CD14-positive monocyte (primary cell): ENCODE results near the gene GLDC. TPM values are rescaled to one million over a fixed set of nuclear protein-coding genes. Genes with fewer than 3 reads are reported as not detected.

Source experiments
- DNase-seq, 3 donors: peaks; one replicate each; pipeline ENCODE4 v3.0.0-alpha.2; 2011 to 2022
- H2AFZ ChIP-seq: 2 replicates; pipeline ENCODE4 v1.6.0; 2012; ENCODE audit warnings: mild to moderate bottlenecking, low read depth, low read length, inconsistent platforms; ENCODE audit not compliant: insufficient read depth, poor library complexity, severe bottlenecking
- H3K27ac ChIP-seq, 2 donors: 1 replicate in 1 of 2; 2 replicates in 1 of 2; pipeline ENCODE4 v1.5.1; 2012 to 2013; ENCODE audit warnings: low read length in 2 of 2, control low read depth in 1 of 2, inconsistent platforms in 1 of 2, low read depth in 1 of 2, mild to moderate bottlenecking in 1 of 2
- H3K27me3 ChIP-seq, 2 donors: one replicate each; pipeline versions ENCODE4 v1.6.0 to v1.6.1; 2011 to 2013; ENCODE audit warnings: low read length in 2 of 2; ENCODE audit not compliant: control insufficient read depth in 2 of 2, insufficient read depth in 2 of 2
- H3K36me3 ChIP-seq, 2 donors: replicated peaks in 1 of 2; 1 replicate in 1 of 2; 2 replicates in 1 of 2; pipeline versions ENCODE4 v1.5.1 to v1.6.1; 2012 to 2013; ENCODE audit warnings: low read length in 2 of 2, control low read depth in 1 of 2, inconsistent platforms in 1 of 2, mild to moderate bottlenecking in 1 of 2; ENCODE audit not compliant: insufficient read depth in 2 of 2, control insufficient read depth in 1 of 2
- H3K4me1 ChIP-seq, 2 donors: 1 replicate in 1 of 2; 2 replicates in 1 of 2; pipeline versions ENCODE4 v1.5.1 to v1.6.1; 2012 to 2013; ENCODE audit warnings: low read length in 2 of 2, control low read depth in 1 of 2, inconsistent platforms in 1 of 2, mild to moderate bottlenecking in 1 of 2, moderate library complexity in 1 of 2; ENCODE audit not compliant: insufficient read depth in 2 of 2, control insufficient read depth in 1 of 2
- H3K4me2 ChIP-seq: replicated peaks from 2 replicates; pipeline ENCODE3; 2012; ENCODE audit warnings: low read length, moderate library complexity, mild to moderate bottlenecking; ENCODE audit not compliant: poor library complexity, severe bottlenecking; ENCODE audit errors: extremely low read depth
- H3K4me3 ChIP-seq, 3 experiments: fragments of 200-600 bp in 1 of 3; sonication (generic) in 1 of 3; replicated peaks in 1 of 3; 1 replicate in 2 of 3; 2 replicates in 1 of 3; pipeline ENCODE4 v1.5.1; 2011 to 2013; ENCODE audit warnings: low read length in 3 of 3, mild to moderate bottlenecking in 3 of 3, control low read depth in 2 of 3, low read depth in 2 of 3, inconsistent platforms in 1 of 3, moderate library complexity in 1 of 3
- H3K79me2 ChIP-seq: 2 replicates; pipeline ENCODE4 v1.6.0; 2012; ENCODE audit warnings: mild to moderate bottlenecking, control low read depth, inconsistent platforms, low read length, moderate library complexity; ENCODE audit not compliant: insufficient read depth
- H3K9ac ChIP-seq: 2 replicates; pipeline ENCODE4 v1.6.0; 2017; ENCODE audit warnings: low read length, mild to moderate bottlenecking; ENCODE audit not compliant: insufficient read depth, poor library complexity, severe bottlenecking
- H3K9me3 ChIP-seq, 2 donors: replicated peaks in 1 of 2; 1 replicate in 1 of 2; 2 replicates in 1 of 2; pipeline versions ENCODE4 v1.5.1 to v1.6.1; 2012 to 2013; ENCODE audit warnings: low read length in 2 of 2, control low read depth in 1 of 2; ENCODE audit not compliant: control insufficient read depth in 1 of 2, insufficient read depth in 1 of 2
- H4K20me1 ChIP-seq: 2 replicates; pipeline ENCODE4 v1.6.0; 2012; ENCODE audit warnings: mild to moderate bottlenecking, low read length, control low read depth, moderate library complexity; ENCODE audit not compliant: insufficient read depth
- H3K27ac Mint-ChIP-seq, 7 donors: one replicate each; pipeline ENCODE4 v1.8.0; 2020; ENCODE audit warnings: mild to moderate bottlenecking in 7 of 7, mixed read lengths in 7 of 7, moderate library complexity in 6 of 7, inconsistent platforms in 2 of 7
- H3K27me3 Mint-ChIP-seq, 3 donors: one replicate each; pipeline ENCODE4 v1.8.0; 2021 to 2022; ENCODE audit warnings: low read depth in 3 of 3, mild to moderate bottlenecking in 3 of 3, mixed read lengths in 3 of 3, moderate library complexity in 3 of 3, inconsistent platforms in 1 of 3
- H3K36me3 Mint-ChIP-seq, 2 donors: one replicate each; pipeline ENCODE4 v1.8.0; 2020; ENCODE audit warnings: mixed read lengths in 2 of 2, inconsistent platforms in 1 of 2, mild to moderate bottlenecking in 1 of 2
- H3K4me1 Mint-ChIP-seq: one replicate; pipeline ENCODE4 v1.8.0; 2020; ENCODE audit warnings: mild to moderate bottlenecking, mixed read lengths
- H3K4me3 Mint-ChIP-seq, 2 donors: one replicate each; pipeline ENCODE4 v1.8.0; 2020; ENCODE audit warnings: mild to moderate bottlenecking in 2 of 2, mixed read lengths in 2 of 2, moderate library complexity in 1 of 2
- H3K9me3 Mint-ChIP-seq, 7 donors: one replicate each; pipeline ENCODE4 v1.8.0; 2020 to 2022; ENCODE audit warnings: mixed read lengths in 7 of 7, mild to moderate bottlenecking in 6 of 7, moderate library complexity in 6 of 7, inconsistent platforms in 2 of 7
- WGBS: methylation state at CpG from one replicate; pipeline ENCODE4 v1.1.5; 2013; ENCODE audit warnings: missing lambda C conversion rate; ENCODE audit not compliant: insufficient coverage; 5-methylcytosine and 5-hydroxymethylcytosine counted together
- intact Hi-C, 2 donors: fragments of 100-400 bp; cut with micrococcal nuclease; formaldehyde crosslinking; loops; one replicate each; pipeline versions ENCODE4 v1.15.0 to v1.15.1; 2023
- polyA plus RNA-seq, 3 donors: library from polyadenylated mRNA; depleted of rRNA in 1 of 3; unstranded in 2 of 3; stranded (reverse) in 1 of 3; fragments of 300-500 nt in 2 of 3; fragments of >200 nt in 1 of 3; fragmentation: Illumina TruSeq in 2 of 3; gene quantifications; 1 replicate in 2 of 3; 2 replicates in 1 of 3; pipeline ENCODE4 v1.2.3, GENCODE V29; 2012 to 2021
- TF ChIP-seq, protein P1 (sequence below): fragments of 200-600 bp; IDR thresholded peaks from one replicate; pipeline ENCODE4 v1.8.0; 2022; ENCODE audit warnings: antibody characterized with exemption, mild to moderate bottlenecking

GLDC gene
- polyA plus RNA-seq, 3 donors = not detected

DNA sequence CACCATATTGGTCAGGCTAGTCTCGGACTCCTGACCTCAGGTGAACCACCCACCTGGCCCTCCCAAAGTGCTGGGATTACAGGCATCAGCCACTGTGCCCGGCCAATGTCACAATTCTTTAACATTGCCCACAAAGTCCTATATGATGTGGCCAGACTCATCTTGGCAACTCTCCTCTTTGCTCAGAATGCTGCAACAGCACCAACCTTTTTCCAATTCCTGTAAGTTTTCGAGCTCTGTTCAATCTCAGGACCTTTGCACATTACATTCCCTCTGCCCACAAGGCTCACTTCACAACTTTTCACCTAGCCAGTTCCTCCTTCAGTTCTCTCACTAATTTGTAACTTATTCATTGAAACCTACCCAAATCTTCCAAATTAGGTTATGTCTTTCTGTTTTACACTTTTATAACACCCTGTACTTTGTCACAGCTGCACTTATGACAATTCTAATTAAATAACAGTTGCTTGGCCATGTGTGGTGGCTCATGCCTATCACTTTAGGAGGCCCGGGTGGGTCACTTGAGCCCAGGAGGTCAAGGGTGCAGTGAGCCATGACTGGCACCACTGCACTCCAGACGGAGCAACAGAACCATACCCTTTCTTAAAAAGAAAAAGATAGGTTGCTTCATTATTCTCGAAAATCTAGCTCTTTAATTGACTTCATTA, 30.9 kb upstream of the GLDC start:
- H3K27me3 Mint-ChIP-seq = peaks cover 0 to 7% (median 6%) of the 10 kb centered on the region in 3 donors
- no peaks in the 10 kb centered on the region for H3K9me3 Mint-ChIP-seq
- no peaks in the 10 kb centered on the region for H3K36me3 Mint-ChIP-seq
- Histone ChIP-seq H3K9ac (no peak overlapping the region), H3K4me1 (peaks cover 13 to 16% of the 10 kb centered on the region in 2 donors), H3K79me2 (no peaks in the 10 kb centered on the region), H3K27me3 (no peaks in the 10 kb centered on the region), H3K27ac (no peak overlapping the region), H3K9me3 (no peaks in the 10 kb centered on the region), H3K36me3 (no peaks in the 10 kb centered on the region), H3K4me3 (no peak overlapping the region), H2AFZ (no peak overlapping the region), H4K20me1 (no peaks in the 10 kb centered on the region), H3K4me2 (no peak overlapping the region)
- DNase-seq = no peak
- WGBS = 88% methylated on average over 5 of the region's 6 CpGs
- intact Hi-C loops = no loop called here
- TF ChIP-seq, protein P1, sequence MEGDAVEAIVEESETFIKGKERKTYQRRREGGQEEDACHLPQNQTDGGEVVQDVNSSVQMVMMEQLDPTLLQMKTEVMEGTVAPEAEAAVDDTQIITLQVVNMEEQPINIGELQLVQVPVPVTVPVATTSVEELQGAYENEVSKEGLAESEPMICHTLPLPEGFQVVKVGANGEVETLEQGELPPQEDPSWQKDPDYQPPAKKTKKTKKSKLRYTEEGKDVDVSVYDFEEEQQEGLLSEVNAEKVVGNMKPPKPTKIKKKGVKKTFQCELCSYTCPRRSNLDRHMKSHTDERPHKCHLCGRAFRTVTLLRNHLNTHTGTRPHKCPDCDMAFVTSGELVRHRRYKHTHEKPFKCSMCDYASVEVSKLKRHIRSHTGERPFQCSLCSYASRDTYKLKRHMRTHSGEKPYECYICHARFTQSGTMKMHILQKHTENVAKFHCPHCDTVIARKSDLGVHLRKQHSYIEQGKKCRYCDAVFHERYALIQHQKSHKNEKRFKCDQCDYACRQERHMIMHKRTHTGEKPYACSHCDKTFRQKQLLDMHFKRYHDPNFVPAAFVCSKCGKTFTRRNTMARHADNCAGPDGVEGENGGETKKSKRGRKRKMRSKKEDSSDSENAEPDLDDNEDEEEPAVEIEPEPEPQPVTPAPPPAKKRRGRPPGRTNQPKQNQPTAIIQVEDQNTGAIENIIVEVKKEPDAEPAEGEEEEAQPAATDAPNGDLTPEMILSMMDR = no peak
- peaks cover 7% of the 10 kb centered on the region for H3K4me1 Mint-ChIP-seq
- H3K4me3 Mint-ChIP-seq = no peak overlapping the region
- H3K27ac Mint-ChIP-seq = no peak overlapping the region

DNA sequence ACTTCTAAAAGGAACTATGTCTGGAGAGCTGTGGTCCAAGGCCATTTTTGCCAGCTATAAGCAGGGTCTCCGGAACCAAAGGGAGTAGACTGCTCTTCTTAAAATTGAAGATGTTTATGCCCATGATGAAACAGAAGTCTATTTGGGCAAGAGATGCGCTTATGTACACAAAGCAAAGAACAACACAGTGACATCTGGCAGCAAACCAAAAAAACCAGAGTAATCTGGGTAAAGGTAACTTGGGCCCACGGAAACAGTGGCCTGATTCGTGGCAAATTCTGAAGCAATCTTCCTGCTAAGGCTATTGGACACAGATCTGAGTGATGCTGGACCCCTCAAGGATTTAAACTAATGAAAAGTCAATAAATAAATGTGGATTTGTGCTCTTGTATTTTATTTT, 29.7 kb upstream of the GLDC start:
- Histone ChIP-seq H2AFZ (no peak overlapping the region), H3K36me3 (no peaks in the 10 kb centered on the region), H3K27me3 (no peaks in the 10 kb centered on the region), H3K4me3 (no peak overlapping the region), H3K9ac (no peak overlapping the region), H4K20me1 (no peaks in the 10 kb centered on the region), H3K4me2 (no peak overlapping the region), H3K27ac (no peak overlapping the region), H3K4me1 (peaks cover 4% of the 10 kb centered on the region in 2 donors), H3K79me2 (no peaks in the 10 kb centered on the region), H3K9me3 (no peaks in the 10 kb centered on the region)
- Mint-ChIP-seq H3K36me3 (no peaks in the 10 kb centered on the region), H3K27ac (no peak overlapping the region), H3K4me3 (no peak overlapping the region), H3K27me3 (peaks cover 0 to 8% (median 7%) of the 10 kb centered on the region in 3 donors), H3K4me1 (peaks cover 3% of the 10 kb centered on the region), H3K9me3 (no peaks in the 10 kb centered on the region)
- DNase-seq = no peak
- 82% methylated on average over 2 of the region's 4 CpGs for WGBS
- intact Hi-C loops = no loop called here
- TF ChIP-seq, protein P1 = no peak
